Measurements from ENCODE around the gene SSTR3.
"Not testable (repeated sequence)": the region's sequence is repeated elsewhere in the genome, so short reads cannot be mapped to it uniquely, and the experiment has no call there.

Gene SSTR3

GRCh38 chr22:37256075-37256726 lies 43.9 kb upstream of the SSTR3 start:
- H3K9me3 ChIP-seq (ENCODE audit: control extremely low read depth in 1 of 5, control insufficient read depth in 4 of 5, insufficient read depth in 2 of 5, low read depth in 1 of 5, low read length in 4 of 5), result no peaks in the 10 kb centered on the region
- peaks cover 4 to 29% (median 22%) of the 10 kb centered on the region in 4 experiments for H3K4me1 ChIP-seq (ENCODE audit: control extremely low read depth in 1 of 4, control insufficient read depth in 4 of 4, insufficient read depth in 4 of 4, low read length in 3 of 4)
- ChIA-PET CTCF (interaction anchor here (0.9 to 1.6 kb wide), 4 partner anchors 14 to 43 kb away, joined by 3 to 4 read pairs (median 3); no protein-coding TSS in a partner anchor), POLR2A (no interaction called here)
- no peaks in the 10 kb centered on the region for H3K36me3 ChIP-seq (ENCODE audit: control insufficient read depth in 4 of 4, insufficient read depth in 4 of 4, low read length in 3 of 4)
- WGBS (ENCODE audit: insufficient coverage), result 93% methylated on average over 9 of the region's 10 CpGs
- no peak overlapping the region for H3K4me3 ChIP-seq (ENCODE audit: control insufficient read depth in 1 of 7, extremely low read depth in 1 of 7, insufficient read depth in 4 of 7, low read depth in 2 of 7, low read length in 6 of 7)
- DNase-seq, result no peak
- no peaks in the 10 kb centered on the region for H3K27me3 ChIP-seq (replicated peaks in 2 of 5; ENCODE audit: control insufficient read depth in 4 of 5, insufficient read depth in 5 of 5, low read length in 4 of 5)
- H3K27ac ChIP-seq (ENCODE audit: insufficient read depth in 1 of 2, low read depth in 1 of 2, low read length in 2 of 2, poor library complexity in 1 of 2, severe bottlenecking in 2 of 2), result no peak overlapping the region

GRCh38 chr22:37255558-37256006 lies 43.3 kb upstream of the SSTR3 start:
- Histone ChIP-seq H3K36me3 (ENCODE audit: control insufficient read depth in 4 of 4, insufficient read depth in 4 of 4, low read length in 3 of 4) (no peaks in the 10 kb centered on the region), H3K9me3 (ENCODE audit: control extremely low read depth in 1 of 5, control insufficient read depth in 4 of 5, insufficient read depth in 2 of 5, low read depth in 1 of 5, low read length in 4 of 5) (no peaks in the 10 kb centered on the region), H3K4me3 (ENCODE audit: control insufficient read depth in 1 of 7, extremely low read depth in 1 of 7, insufficient read depth in 4 of 7, low read depth in 2 of 7, low read length in 6 of 7) (no peak overlapping the region), H3K4me1 (ENCODE audit: control extremely low read depth in 1 of 4, control insufficient read depth in 4 of 4, insufficient read depth in 4 of 4, low read length in 3 of 4) (peaks cover 4 to 27% (median 19%) of the 10 kb centered on the region in 4 experiments), H3K27ac (ENCODE audit: insufficient read depth in 1 of 2, low read depth in 1 of 2, low read length in 2 of 2, poor library complexity in 1 of 2, severe bottlenecking in 2 of 2) (no peak overlapping the region), H3K27me3 (replicated peaks in 2 of 5; ENCODE audit: control insufficient read depth in 4 of 5, insufficient read depth in 5 of 5, low read length in 4 of 5) (no peaks in the 10 kb centered on the region)
- POLR2A ChIA-PET, result no interaction called here
- CTCF ChIA-PET, result interaction anchor here (0.9 to 1.6 kb wide), 3 partner anchors 12 to 30 kb away, joined by 3 to 4 read pairs (median 3); no protein-coding TSS in a partner anchor
- no peak for DNase-seq

GRCh38 chr22:37254867-37255233 lies 42.6 kb upstream of the SSTR3 start:
- H3K4me1 ChIP-seq (ENCODE audit: control extremely low read depth in 1 of 4, control insufficient read depth in 4 of 4, insufficient read depth in 4 of 4, low read length in 3 of 4), result peaks cover 4 to 22% (median 16%) of the 10 kb centered on the region in 4 experiments
- ChIA-PET CTCF (interaction anchor here (0.7 to 1.6 kb wide), 2 partner anchors 12 to 25 kb away, joined by 3 read pairs; no protein-coding TSS in a partner anchor), POLR2A (no interaction called here)
- H3K27ac ChIP-seq (ENCODE audit: insufficient read depth in 1 of 2, low read depth in 1 of 2, low read length in 2 of 2, poor library complexity in 1 of 2, severe bottlenecking in 2 of 2), result no peak overlapping the region
- H3K4me3 ChIP-seq (ENCODE audit: control insufficient read depth in 1 of 7, extremely low read depth in 1 of 7, insufficient read depth in 4 of 7, low read depth in 2 of 7, low read length in 6 of 7), result no peak overlapping the region
- H3K9me3 ChIP-seq (ENCODE audit: control extremely low read depth in 1 of 5, control insufficient read depth in 4 of 5, insufficient read depth in 2 of 5, low read depth in 1 of 5, low read length in 4 of 5), result no peaks in the 10 kb centered on the region
- WGBS (ENCODE audit: insufficient coverage), result 100% methylated on average over 2 of the region's 5 CpGs
- H3K27me3 ChIP-seq (replicated peaks in 2 of 5; ENCODE audit: control insufficient read depth in 4 of 5, insufficient read depth in 5 of 5, low read length in 4 of 5), result no peaks in the 10 kb centered on the region
- no peak for DNase-seq
- H3K36me3 ChIP-seq (ENCODE audit: control insufficient read depth in 4 of 4, insufficient read depth in 4 of 4, low read length in 3 of 4), result no peaks in the 10 kb centered on the region

GRCh38 chr22:37254209-37254866 lies 42.1 kb upstream of the SSTR3 start:
- Histone ChIP-seq H3K9me3 (ENCODE audit: control extremely low read depth in 1 of 5, control insufficient read depth in 4 of 5, insufficient read depth in 2 of 5, low read depth in 1 of 5, low read length in 4 of 5) (no peaks in the 10 kb centered on the region), H3K36me3 (ENCODE audit: control insufficient read depth in 4 of 4, insufficient read depth in 4 of 4, low read length in 3 of 4) (no peaks in the 10 kb centered on the region), H3K27me3 (replicated peaks in 2 of 5; ENCODE audit: control insufficient read depth in 4 of 5, insufficient read depth in 5 of 5, low read length in 4 of 5) (no peaks in the 10 kb centered on the region), H3K4me3 (ENCODE audit: control insufficient read depth in 1 of 7, extremely low read depth in 1 of 7, insufficient read depth in 4 of 7, low read depth in 2 of 7, low read length in 6 of 7) (no peak overlapping the region), H3K4me1 (ENCODE audit: control extremely low read depth in 1 of 4, control insufficient read depth in 4 of 4, insufficient read depth in 4 of 4, low read length in 3 of 4) (peaks cover 4 to 17% (median 11%) of the 10 kb centered on the region in 4 experiments), H3K27ac (ENCODE audit: insufficient read depth in 1 of 2, low read depth in 1 of 2, low read length in 2 of 2, poor library complexity in 1 of 2, severe bottlenecking in 2 of 2) (no peak overlapping the region)
- CTCF ChIA-PET, result interaction anchor here (0.7 to 1.7 kb wide), 3 partner anchors 10 to 25 kb away, joined by 3 to 7 read pairs (median 3); partner anchors contain the start of gene RAC2
- no peak for DNase-seq
- no CpG with 5 or more reads among the region's 5 CpGs for WGBS (ENCODE audit: insufficient coverage)
- POLR2A ChIA-PET, result no interaction called here

- CTCF ChIA-PET, result interaction anchor here (0.5 to 1.7 kb wide), 4 partner anchors 9 to 37 kb away, joined by 3 to 7 read pairs (median 4); partner anchors contain the start of gene RAC2
Observed at GRCh38 chr22:37253126-37253660, 40.9 kb upstream of the SSTR3 start.

GRCh38 chr22:37251836-37252235 lies 39.6 kb upstream of the SSTR3 start:
- H3K4me3 ChIP-seq (ENCODE audit: control insufficient read depth in 1 of 7, extremely low read depth in 1 of 7, insufficient read depth in 4 of 7, low read depth in 2 of 7, low read length in 6 of 7); H3K36me3 ChIP-seq (ENCODE audit: control insufficient read depth in 4 of 4, insufficient read depth in 4 of 4, low read length in 3 of 4); DNase-seq; H3K27ac ChIP-seq (ENCODE audit: insufficient read depth in 1 of 2, low read depth in 1 of 2, low read length in 2 of 2, poor library complexity in 1 of 2, severe bottlenecking in 2 of 2); H3K27me3 ChIP-seq (replicated peaks in 2 of 5; ENCODE audit: control insufficient read depth in 4 of 5, insufficient read depth in 5 of 5, low read length in 4 of 5); POLR2A ChIA-PET; H3K9me3 ChIP-seq (ENCODE audit: control extremely low read depth in 1 of 5, control insufficient read depth in 4 of 5, insufficient read depth in 2 of 5, low read depth in 1 of 5, low read length in 4 of 5): not testable (repeated sequence)
- H3K4me1 ChIP-seq (ENCODE audit: control extremely low read depth in 1 of 4, control insufficient read depth in 4 of 4, insufficient read depth in 4 of 4, low read length in 3 of 4), result peaks cover 2 to 14% (median 5%) of the 10 kb centered on the region in 4 experiments
- 96% methylated on average over 3 of the region's 8 CpGs for WGBS (ENCODE audit: insufficient coverage)
- CTCF ChIA-PET, result interaction anchor here (0.6 to 3.0 kb wide), 5 partner anchors 8 to 339 kb away, joined by 3 to 18 read pairs (median 4); no protein-coding TSS in a partner anchor

More at GRCh38 chr22:37253126-37253660, 40.9 kb upstream of the SSTR3 start:
- Histone ChIP-seq H3K27ac (ENCODE audit: insufficient read depth in 1 of 2, low read depth in 1 of 2, low read length in 2 of 2, poor library complexity in 1 of 2, severe bottlenecking in 2 of 2) (no peak overlapping the region), H3K9me3 (ENCODE audit: control extremely low read depth in 1 of 5, control insufficient read depth in 4 of 5, insufficient read depth in 2 of 5, low read depth in 1 of 5, low read length in 4 of 5) (no peaks in the 10 kb centered on the region), H3K4me1 (ENCODE audit: control extremely low read depth in 1 of 4, control insufficient read depth in 4 of 4, insufficient read depth in 4 of 4, low read length in 3 of 4) (peaks cover 2 to 14% (median 5%) of the 10 kb centered on the region in 4 experiments), H3K27me3 (replicated peaks in 2 of 5; ENCODE audit: control insufficient read depth in 4 of 5, insufficient read depth in 5 of 5, low read length in 4 of 5) (no peaks in the 10 kb centered on the region), H3K4me3 (ENCODE audit: control insufficient read depth in 1 of 7, extremely low read depth in 1 of 7, insufficient read depth in 4 of 7, low read depth in 2 of 7, low read length in 6 of 7) (no peak overlapping the region), H3K36me3 (ENCODE audit: control insufficient read depth in 4 of 4, insufficient read depth in 4 of 4, low read length in 3 of 4) (no peaks in the 10 kb centered on the region)
- 29% methylated on average over 4 of the region's 7 CpGs for WGBS (ENCODE audit: insufficient coverage)
- peak in 1 of 3 donors; percentile 23 for DNase-seq
- POLR2A ChIA-PET, result no interaction called here

- H3K27ac ChIP-seq (ENCODE audit: insufficient read depth in 1 of 2, low read depth in 1 of 2, low read length in 2 of 2, poor library complexity in 1 of 2, severe bottlenecking in 2 of 2), result no peak overlapping the region
- no peak for DNase-seq
- POLR2A ChIA-PET, result no interaction called here
- H3K9me3 ChIP-seq (ENCODE audit: control extremely low read depth in 1 of 5, control insufficient read depth in 4 of 5, insufficient read depth in 2 of 5, low read depth in 1 of 5, low read length in 4 of 5), result no peaks in the 10 kb centered on the region
- CTCF ChIA-PET, result interaction anchor here (1.6 to 3.0 kb wide), 2 partner anchors 10 to 11 kb away, joined by 3 to 18 read pairs; no protein-coding TSS in a partner anchor
- 98% methylated on average over 8 of the region's 12 CpGs for WGBS (ENCODE audit: insufficient coverage)
- H3K27me3 ChIP-seq (replicated peaks in 2 of 5; ENCODE audit: control insufficient read depth in 4 of 5, insufficient read depth in 5 of 5, low read length in 4 of 5), result no peaks in the 10 kb centered on the region
- H3K36me3 ChIP-seq (ENCODE audit: control insufficient read depth in 4 of 4, insufficient read depth in 4 of 4, low read length in 3 of 4), result no peaks in the 10 kb centered on the region
- peaks cover 6 to 20% (median 13%) of the 10 kb centered on the region in 4 experiments for H3K4me1 ChIP-seq (ENCODE audit: control extremely low read depth in 1 of 4, control insufficient read depth in 4 of 4, insufficient read depth in 4 of 4, low read length in 3 of 4)
- no peak overlapping the region for H3K4me3 ChIP-seq (ENCODE audit: control insufficient read depth in 1 of 7, extremely low read depth in 1 of 7, insufficient read depth in 4 of 7, low read depth in 2 of 7, low read length in 6 of 7)
Observed at GRCh38 chr22:37249986-37250385, 37.7 kb upstream of the SSTR3 start.

All from common myeloid progenitor, CD34-positive (primary cell).